Stimulated activated CD4-positive, alpha-beta T cell treated with anti-CD3 and anti-CD28 coated beads, Interleukin-2, amount 100 ng/mL, for 24 hours (primary cell): ENCODE measurements around the gene FRMD1.

ENCODE experiments used
- DNase-seq, 2 donors: peaks; one replicate each; pipeline ENCODE4 v3.0.0-alpha.2; 2020

FRMD1 gene

GRCh38 chr6:168022488-168023321, 56.3 kb downstream of the FRMD1 start:
- no peak for DNase-seq

- DNase-seq = no peak
Observed at GRCh38 chr6:168021581-168021980, 57.4 kb downstream of the FRMD1 start.

- no peak for DNase-seq
Observed at GRCh38 chr6:168020242-168020641, 58.8 kb downstream of the FRMD1 start.

GRCh38 chr6:168018664-168019063, 60.3 kb downstream of the FRMD1 start:
- DNase-seq = no peak

- no peak for DNase-seq
Observed at GRCh38 chr6:168017629-168018028, 61.4 kb downstream of the FRMD1 start.

- no peak for DNase-seq
Observed at GRCh38 chr6:168016721-168017525, 62.1 kb downstream of the FRMD1 start.

GRCh38 chr6:168016176-168016620, 62.8 kb downstream of the FRMD1 start:
- DNase-seq = no peak

- no peak for DNase-seq
Observed at GRCh38 chr6:168015482-168016175, 63.4 kb downstream of the FRMD1 start.

- no peak for DNase-seq
Observed at GRCh38 chr6:168015009-168015408, 64.0 kb downstream of the FRMD1 start.

- no peak for DNase-seq
Observed at GRCh38 chr6:168014428-168014827, 64.6 kb downstream of the FRMD1 start.

GRCh38 chr6:168013250-168013915, 65.6 kb downstream of the FRMD1 start:
- DNase-seq = no peak

- no peak for DNase-seq
Observed at GRCh38 chr6:168012431-168013249, 66.4 kb downstream of the FRMD1 start.

GRCh38 chr6:168011291-168011690, 67.7 kb downstream of the FRMD1 start:
- no peak for DNase-seq

- DNase-seq = no peak
Observed at GRCh38 chr6:168009331-168009730, 69.7 kb downstream of the FRMD1 start.

- no peak for DNase-seq
Observed at GRCh38 chr6:168007592-168008338, 71.2 kb downstream of the FRMD1 start.

- DNase-seq = no peak
Observed at GRCh38 chr6:168005796-168006195, 73.2 kb downstream of the FRMD1 start.

GRCh38 chr6:168004945-168005344, 74.1 kb downstream of the FRMD1 start:
- DNase-seq = no peak

- no peak for DNase-seq
Observed at GRCh38 chr6:168004023-168004422, 75.0 kb downstream of the FRMD1 start.
